ENCODE results near the gene RNF32. TPM values are rescaled to one million over a fixed set of nuclear protein-coding genes. Genes with fewer than 3 reads are reported as not detected.

Gene RNF32
- total and polyA plus RNA-seq, 2 of the 13 experiments (the other 11 are each of a cell fraction or from before 2014, with no cell fraction given), result not detected

- Histone ChIP-seq H3K4me2 (ENCODE audit: low read depth, low read length) (no peak overlapping the region), H4K20me1 (ENCODE audit: insufficient read depth, low read length) (no peaks in the 10 kb centered on the region), H3K4me1 (ENCODE audit: insufficient read depth, low read length) (no peaks in the 10 kb centered on the region), H3K27me3 (ENCODE audit: control insufficient read depth in 1 of 2, insufficient read depth in 2 of 2, low read length in 2 of 2) (no peaks in the 10 kb centered on the region), H3K9ac (ENCODE audit: insufficient read depth, low read depth, low read length) (no peak overlapping the region), H3K79me2 (ENCODE audit: insufficient read depth, low read length) (no peaks in the 10 kb centered on the region), H3K9me3 (ENCODE audit: low read length) (no peaks in the 10 kb centered on the region), H3K36me3 (replicated peaks in 1 of 2; ENCODE audit: control insufficient read depth in 1 of 2, insufficient read depth in 2 of 2, low read length in 2 of 2) (no peaks in the 10 kb centered on the region), H3K27ac (ENCODE audit: extremely low read length, insufficient read depth, low read length) (no peak overlapping the region), H3K4me3 (replicated peaks in 1 of 3; ENCODE audit: insufficient read depth in 1 of 3, low read depth in 2 of 3, low read length in 3 of 3) (no peak overlapping the region), H2AFZ (ENCODE audit: low read length) (no peak overlapping the region)
- no TSS peak for BruUV-seq (replicated peaks)
- in situ Hi-C loops (cut with HindIII; ENCODE audit: extremely low pct_ligation_motif_present, low pct_unique_long_range_greater_than_20kb), result loop anchor here (10.0 kb wide), 1 partner anchor 107 kb away; no protein-coding TSS in a partner anchor
- ATAC-seq, result no peak
- DNase-seq (ENCODE audit: low spot score), result no peak
- CTCF ChIA-PET (ENCODE audit: low intra/inter-chr PET ratio, low total read pairs), result no interaction called here
- intact Hi-C loops (cut with micrococcal nuclease; ENCODE audit: unreplicated experiment), result no loop called here
- POLR2A ChIA-PET, result no interaction called here
- 85% methylated on average over 4 of the region's 4 CpGs for WGBS (ENCODE audit: low lambda C conversion rate)
- no peak for FAIRE-seq
- no peak for TF ChIP-seq NFAT5 (CRISPR knock-in tag; IDR thresholded peaks at IDR 0.05)
- no peak for TF ChIP-seq NR2F6 (IDR thresholded peaks at IDR 0.05)
- TF ChIP-seq NR2F6 (CRISPR knock-in tag; IDR thresholded peaks at IDR 0.05), result no peak
- TF ChIP-seq AHDC1 (CRISPR knock-in tag; IDR thresholded peaks at IDR 0.05; ENCODE audit: borderline replicate concordance), result no peak
- TF ChIP-seq PAX8 (CRISPR knock-in tag; IDR thresholded peaks at IDR 0.05; ENCODE audit: borderline replicate concordance), result no peak
- no peak for TF ChIP-seq FOXK2 (IDR thresholded peaks at IDR 0.05)
- TF ChIP-seq NPAS2 (CRISPR knock-in tag; IDR thresholded peaks at IDR 0.05; ENCODE audit: borderline replicate concordance), result no peak
- no peak for TF ChIP-seq ZNF557 (CRISPR knock-in tag; IDR thresholded peaks at IDR 0.05)
- TF ChIP-seq, protein P1, sequence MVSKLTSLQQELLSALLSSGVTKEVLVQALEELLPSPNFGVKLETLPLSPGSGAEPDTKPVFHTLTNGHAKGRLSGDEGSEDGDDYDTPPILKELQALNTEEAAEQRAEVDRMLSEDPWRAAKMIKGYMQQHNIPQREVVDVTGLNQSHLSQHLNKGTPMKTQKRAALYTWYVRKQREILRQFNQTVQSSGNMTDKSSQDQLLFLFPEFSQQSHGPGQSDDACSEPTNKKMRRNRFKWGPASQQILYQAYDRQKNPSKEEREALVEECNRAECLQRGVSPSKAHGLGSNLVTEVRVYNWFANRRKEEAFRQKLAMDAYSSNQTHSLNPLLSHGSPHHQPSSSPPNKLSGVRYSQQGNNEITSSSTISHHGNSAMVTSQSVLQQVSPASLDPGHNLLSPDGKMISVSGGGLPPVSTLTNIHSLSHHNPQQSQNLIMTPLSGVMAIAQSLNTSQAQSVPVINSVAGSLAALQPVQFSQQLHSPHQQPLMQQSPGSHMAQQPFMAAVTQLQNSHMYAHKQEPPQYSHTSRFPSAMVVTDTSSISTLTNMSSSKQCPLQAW (CRISPR knock-in tag; IDR thresholded peaks at IDR 0.05), result no peak
- TF ChIP-seq MTERF4 (CRISPR knock-in tag; IDR thresholded peaks at IDR 0.05), result no peak
- no peak for TF ChIP-seq ZNF329 (CRISPR knock-in tag; IDR thresholded peaks at IDR 0.05; ENCODE audit: low read depth)
Observed at GRCh38 chr7:156657681-156658080, 17.1 kb downstream of the RNF32 start.

All from HepG2 (cell line).